Adipocyte (in vitro differentiated cells): Measurements from ENCODE around the gene TMX1.
"Not testable (repeated sequence)": the region's sequence is repeated elsewhere in the genome, so short reads cannot be mapped to it uniquely, and the experiment has no call there.

Experiments used
- DNase-seq: peaks from one replicate; pipeline ENCODE4 v3.0.0-alpha.2; 2015; ENCODE audit warnings: low read depth
- H3K27me3 ChIP-seq: replicated peaks from 2 replicates; pipeline ENCODE4 v1.7.0; 2013; ENCODE audit warnings: mild to moderate bottlenecking, low read length, moderate library complexity; ENCODE audit not compliant: control insufficient read depth, insufficient read depth
- H3K36me3 ChIP-seq: 2 replicates; pipeline ENCODE4 v1.7.0; 2013; ENCODE audit warnings: low read length, mild to moderate bottlenecking, moderate library complexity; ENCODE audit not compliant: control insufficient read depth, insufficient read depth, severe bottlenecking
- H3K4me1 ChIP-seq: 2 replicates; pipeline ENCODE4 v1.7.0; 2013; ENCODE audit warnings: mild to moderate bottlenecking, low read length, moderate library complexity; ENCODE audit not compliant: control insufficient read depth, insufficient read depth
- H3K4me3 ChIP-seq: 2 replicates; pipeline ENCODE4 v1.7.0; 2013; ENCODE audit warnings: mild to moderate bottlenecking, low read length, moderate library complexity
- H3K9ac ChIP-seq: 2 replicates; pipeline ENCODE4 v1.7.0; 2013; ENCODE audit warnings: mild to moderate bottlenecking, low read length, moderate library complexity
- H3K9me3 ChIP-seq: 2 replicates; pipeline ENCODE4 v1.7.0; 2013; ENCODE audit warnings: mild to moderate bottlenecking, low read length, moderate library complexity; ENCODE audit not compliant: control insufficient read depth

Gene TMX1

GRCh38 chr14:51216602-51217001, 23.4 kb upstream of the TMX1 start:
- H3K27me3 ChIP-seq = no peaks in the 10 kb centered on the region
- H3K4me3 ChIP-seq = no peak overlapping the region
- H3K9me3 ChIP-seq = no peaks in the 10 kb centered on the region

GRCh38 chr14:51219473-51220448, 20.3 kb upstream of the TMX1 start:
- DNase-seq = peak; percentile 78
- Histone ChIP-seq H3K9me3 (no peaks in the 10 kb centered on the region), H3K36me3 (no peaks in the 10 kb centered on the region)

More at GRCh38 chr14:51216602-51217001, 23.4 kb upstream of the TMX1 start:
- Histone ChIP-seq H3K4me1 (no peaks in the 10 kb centered on the region), H3K36me3 (no peaks in the 10 kb centered on the region), H3K9ac (no peak overlapping the region)
- DNase-seq = no peak

GRCh38 chr14:51223463-51223862, 16.6 kb upstream of the TMX1 start:
- not testable (repeated sequence) for H3K36me3 ChIP-seq, H3K4me3 ChIP-seq, H3K4me1 ChIP-seq, DNase-seq, H3K9ac ChIP-seq, H3K9me3 ChIP-seq, H3K27me3 ChIP-seq

More at GRCh38 chr14:51219473-51220448, 20.3 kb upstream of the TMX1 start:
- Histone ChIP-seq H3K9ac (no peak overlapping the region), H3K4me3 (no peak overlapping the region), H3K27me3 (no peaks in the 10 kb centered on the region), H3K4me1 (no peaks in the 10 kb centered on the region)

GRCh38 chr14:51224551-51224950, 15.5 kb upstream of the TMX1 start:
- Histone ChIP-seq H3K9ac (no peak overlapping the region), H3K9me3 (no peaks in the 10 kb centered on the region), H3K4me1 (no peaks in the 10 kb centered on the region), H3K36me3 (no peaks in the 10 kb centered on the region), H3K27me3 (no peaks in the 10 kb centered on the region), H3K4me3 (no peak overlapping the region)
- peak; percentile 39 for DNase-seq

DNA sequence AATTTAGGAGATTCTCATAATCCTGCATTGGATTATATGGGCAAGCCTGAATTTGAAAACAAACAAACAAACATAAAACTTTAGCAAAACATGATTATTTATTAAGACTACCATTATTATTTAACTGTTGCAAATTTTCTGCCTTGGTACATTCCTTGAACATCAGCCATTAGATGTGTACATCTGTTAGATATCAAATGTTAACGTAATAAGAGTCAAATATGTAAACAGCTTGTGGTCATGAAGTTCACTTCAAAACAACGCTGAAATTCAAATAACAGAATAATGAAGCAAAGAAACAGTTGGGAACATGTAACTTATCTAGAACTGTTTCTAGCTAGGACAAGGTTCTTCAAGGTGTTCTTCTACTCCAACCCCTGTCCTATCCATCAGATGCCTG, 14.3 kb upstream of the TMX1 start:
- no peaks in the 10 kb centered on the region for H3K27me3 ChIP-seq
- H3K9me3 ChIP-seq = no peaks in the 10 kb centered on the region
- no peaks in the 10 kb centered on the region for H3K36me3 ChIP-seq
- no peaks in the 10 kb centered on the region for H3K4me1 ChIP-seq
- H3K9ac ChIP-seq = no peak overlapping the region
- no peak overlapping the region for H3K4me3 ChIP-seq
- peak; percentile 55 for DNase-seq

- Histone ChIP-seq H3K36me3 (no peaks in the 10 kb centered on the region), H3K4me3 (no peak overlapping the region), H3K9ac (no peak overlapping the region), H3K27me3 (no peaks in the 10 kb centered on the region), H3K4me1 (no peaks in the 10 kb centered on the region), H3K9me3 (no peaks in the 10 kb centered on the region)
- DNase-seq = no peak
These were observed 11.7 kb upstream of the TMX1 start for GRCh38 chr14:51228391-51228790.

DNA sequence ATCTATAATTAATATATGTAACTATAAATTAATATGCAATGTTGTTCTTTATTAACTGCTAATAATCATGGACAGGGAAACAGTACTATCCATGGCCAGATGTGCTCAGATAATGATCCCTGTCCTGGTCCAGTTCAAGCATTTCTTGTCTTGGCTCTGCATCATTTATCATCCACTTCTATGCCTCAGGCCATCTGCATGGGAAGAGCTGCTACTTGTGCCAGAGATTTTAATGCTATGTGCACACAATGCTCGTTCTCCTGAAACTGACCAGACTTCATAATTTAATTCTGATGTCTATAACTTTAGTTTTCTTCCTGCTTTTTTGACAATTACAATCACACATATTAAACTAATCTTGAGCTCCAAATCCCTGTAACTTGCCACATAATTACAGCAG, 11.2 kb upstream of the TMX1 start:
- Histone ChIP-seq H3K4me1 (no peaks in the 10 kb centered on the region), H3K27me3 (no peaks in the 10 kb centered on the region), H3K9me3 (no peaks in the 10 kb centered on the region), H3K9ac (no peak overlapping the region), H3K36me3 (no peaks in the 10 kb centered on the region), H3K4me3 (no peak overlapping the region)
- DNase-seq = peak; percentile 83

GRCh38 chr14:51236314-51236713, 3.7 kb upstream of the TMX1 start:
- Histone ChIP-seq H3K9ac (no peak overlapping the region), H3K9me3 (no peaks in the 10 kb centered on the region), H3K27me3 (no peaks in the 10 kb centered on the region), H3K4me3 (no peak overlapping the region), H3K4me1 (peaks cover 4% of the 10 kb centered on the region), H3K36me3 (no peaks in the 10 kb centered on the region)
- DNase-seq = peak; percentile 8

DNA sequence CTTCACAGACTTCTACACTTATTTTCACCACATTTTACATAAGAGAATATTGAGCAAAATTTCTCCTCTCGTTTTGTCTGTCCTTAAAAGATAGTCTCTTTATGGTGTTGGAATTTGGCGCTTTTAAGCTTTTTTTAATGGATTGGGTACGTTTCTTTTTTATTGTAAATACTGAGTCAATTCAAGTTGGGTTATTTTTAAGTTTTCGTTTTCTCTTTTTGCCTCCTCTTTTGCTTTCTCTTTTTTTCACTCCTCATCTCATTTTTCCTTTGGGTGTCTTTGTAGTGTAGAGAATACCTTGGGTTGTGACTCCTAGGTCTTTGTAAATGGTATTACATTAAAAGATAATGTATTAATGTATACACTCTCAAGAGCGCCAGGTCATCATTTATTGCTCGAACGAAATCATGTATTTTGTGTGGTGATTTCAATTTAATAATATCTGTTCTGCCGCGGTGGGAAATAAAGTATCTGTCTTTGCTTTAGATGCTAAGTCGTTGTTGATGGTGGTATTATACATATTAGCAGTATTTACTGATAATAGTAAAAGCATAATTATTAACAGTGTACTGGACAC, 845 bp downstream of the TMX1 start:
- peak; percentile 7 for DNase-seq
- no peaks in the 10 kb centered on the region for H3K27me3 ChIP-seq
- H3K9me3 ChIP-seq = no peaks in the 10 kb centered on the region
- H3K4me3 ChIP-seq = peak overlapping the region; percentile 99
- peak overlapping the region; percentile 99 for H3K9ac ChIP-seq
- H3K4me1 ChIP-seq = peaks cover 20% of the 10 kb centered on the region
- peaks cover 10% of the 10 kb centered on the region for H3K36me3 ChIP-seq

DNA sequence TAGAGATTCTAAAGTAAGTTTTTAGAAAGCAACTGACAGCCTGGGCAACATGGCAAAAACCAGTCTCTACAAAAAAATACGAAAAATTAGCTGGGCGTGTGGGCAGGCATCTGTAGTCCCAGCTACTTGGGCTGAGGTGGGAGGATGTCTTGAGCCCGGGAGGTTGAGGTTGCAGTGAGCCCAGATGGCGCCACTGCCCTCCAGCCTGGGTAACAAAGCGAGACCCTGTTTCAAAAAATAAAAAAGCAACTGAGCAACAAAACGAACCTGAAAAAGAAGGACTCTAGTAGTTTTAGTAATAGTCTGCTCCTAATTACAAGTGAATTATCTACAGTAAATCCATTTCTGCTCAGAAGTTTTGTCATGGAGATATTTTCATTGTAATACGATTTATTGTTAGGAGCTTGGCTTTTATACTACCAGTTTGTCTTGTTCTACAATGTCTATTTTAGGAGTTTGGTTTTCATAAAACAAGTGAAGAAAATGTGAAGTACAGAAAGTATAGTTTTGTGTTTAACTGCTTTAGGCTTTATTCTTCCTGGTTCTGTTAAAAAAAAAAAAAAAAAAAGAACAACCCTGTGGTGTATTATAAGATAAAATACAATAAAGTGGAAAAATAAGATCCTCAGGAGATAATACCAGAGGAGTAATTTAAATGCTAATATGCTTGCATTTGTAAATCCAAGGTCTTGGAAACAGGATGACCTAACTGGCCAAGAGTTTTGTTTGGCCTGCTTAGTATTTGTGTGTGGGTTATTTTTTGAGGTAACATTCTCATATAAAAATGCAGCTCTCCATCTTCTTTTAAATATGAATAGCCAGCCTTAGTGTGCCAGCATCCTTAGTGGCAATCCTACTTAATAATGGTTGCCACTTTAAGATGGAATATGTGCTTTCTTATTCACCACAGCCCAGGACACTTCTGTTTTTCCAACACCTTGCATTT, 2.8 kb downstream of the TMX1 start:
- Histone ChIP-seq H3K27me3 (no peaks in the 10 kb centered on the region), H3K4me3 (peak overlapping the region; percentile 22), H3K9ac (no peak overlapping the region), H3K9me3 (no peaks in the 10 kb centered on the region), H3K4me1 (peaks cover 20% of the 10 kb centered on the region), H3K36me3 (peaks cover 23% of the 10 kb centered on the region)
- DNase-seq = peak; percentile 14

DNA sequence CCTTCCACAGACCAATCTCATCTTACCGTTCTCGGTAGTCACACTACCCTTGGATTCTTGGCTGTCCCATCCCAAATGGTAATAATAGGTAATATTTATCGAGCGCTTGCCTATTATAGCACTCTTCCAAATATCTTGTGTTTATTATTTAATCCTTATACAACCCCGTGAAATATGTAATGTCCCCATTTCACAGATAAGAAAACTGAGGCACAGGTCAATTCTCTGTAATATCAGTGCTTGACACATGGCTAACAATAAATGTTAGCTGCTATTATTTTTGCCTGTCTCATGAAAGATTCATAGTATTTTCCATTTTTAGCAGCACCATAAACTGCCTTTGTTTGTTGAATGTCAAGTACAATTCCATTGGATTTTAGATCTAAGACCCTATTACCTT, 4.5 kb downstream of the TMX1 start:
- no peaks in the 10 kb centered on the region for H3K9me3 ChIP-seq
- peaks cover 37% of the 10 kb centered on the region for H3K36me3 ChIP-seq
- no peak overlapping the region for H3K4me3 ChIP-seq
- H3K27me3 ChIP-seq = no peaks in the 10 kb centered on the region
- no peak overlapping the region for H3K9ac ChIP-seq
- peaks cover 20% of the 10 kb centered on the region for H3K4me1 ChIP-seq
- no peak for DNase-seq
